Tibial nerve (tissue), 4 donors: ENCODE data around the gene PHEX. TPM values are rescaled to one million over a fixed set of nuclear protein-coding genes. Genes with fewer than 3 reads are reported as not detected.

Experiments
- DNase-seq, 2 donors: peaks; one replicate each; pipeline ENCODE4 v3.0.0-alpha.2; 2019; ENCODE audit warnings: low spot score in 2 of 2
- H3K27ac ChIP-seq, 4 donors: fragments of 200-600 bp; sonication (generic) in 3 of 4; one replicate each; pipeline ENCODE4 v1.5.1; 2017 to 2019; ENCODE audit warnings: mild to moderate bottlenecking in 1 of 4
- H3K27me3 ChIP-seq, 2 donors: fragments of 200-600 bp; sonication (generic) in 1 of 2; one replicate each; pipeline versions ENCODE4 v1.5.1 to v1.6.0; 2017 to 2019
- H3K36me3 ChIP-seq, 3 donors: fragments of 200-600 bp; sonication (generic); one replicate each; pipeline ENCODE4 v1.5.1; 2018 to 2019
- H3K4me1 ChIP-seq, 4 donors: fragments of 200-600 bp; sonication (generic) in 3 of 4; one replicate each; pipeline ENCODE4 v1.5.1; 2017 to 2019
- H3K4me3 ChIP-seq, 4 donors: fragments of 200-600 bp; sonication (generic) in 3 of 4; one replicate each; pipeline ENCODE4 v1.5.1; 2017 to 2019; ENCODE audit warnings: mild to moderate bottlenecking in 1 of 4, moderate library complexity in 1 of 4
- H3K9me3 ChIP-seq, 4 donors: fragments of 200-600 bp; sonication (generic) in 3 of 4; one replicate each; pipeline ENCODE4 v1.5.1; 2017 to 2019
- EP300 ChIP-seq, 2 donors: sonication (generic); formaldehyde crosslinking; IDR thresholded peaks; one replicate each; pipeline ENCODE4 v1.6.1; 2017; ENCODE audit warnings: antibody characterized with exemption in 2 of 2, mild to moderate bottlenecking in 1 of 2
- POLR2A ChIP-seq, 2 donors: fragments of 450-650 bp; IDR thresholded peaks; one replicate each; pipeline ENCODE4 v1.6.1; 2017; ENCODE audit warnings: antibody characterized with exemption in 2 of 2, mild to moderate bottlenecking in 2 of 2, moderate library complexity in 2 of 2
- WGBS, 2 donors: methylation state at CpG; one replicate each; pipeline ENCODE4 v1.1.5; 2018; 5-methylcytosine and 5-hydroxymethylcytosine counted together
- total RNA-seq, 4 donors: library from RNA; depleted of rRNA; stranded (reverse); fragments of >200 nt; gene quantifications; one replicate each; pipeline ENCODE4 v1.1.0, GENCODE V29; 2016
- TF ChIP-seq, protein P1 (sequence below), 5 experiments: fragments of 200-600 bp in 3 of 5; fragments of 450-650 bp in 2 of 5; sonication (generic) in 3 of 5; IDR thresholded peaks; one replicate each; pipeline ENCODE4 v1.5.1; 2016 to 2019; ENCODE audit warnings: antibody characterized with exemption in 5 of 5, mild to moderate bottlenecking in 3 of 5, moderate library complexity in 2 of 5

Gene PHEX
- total RNA-seq, 4 donors from 2014 or later, result under 0.01 TPM; not detected in 2

DNA sequence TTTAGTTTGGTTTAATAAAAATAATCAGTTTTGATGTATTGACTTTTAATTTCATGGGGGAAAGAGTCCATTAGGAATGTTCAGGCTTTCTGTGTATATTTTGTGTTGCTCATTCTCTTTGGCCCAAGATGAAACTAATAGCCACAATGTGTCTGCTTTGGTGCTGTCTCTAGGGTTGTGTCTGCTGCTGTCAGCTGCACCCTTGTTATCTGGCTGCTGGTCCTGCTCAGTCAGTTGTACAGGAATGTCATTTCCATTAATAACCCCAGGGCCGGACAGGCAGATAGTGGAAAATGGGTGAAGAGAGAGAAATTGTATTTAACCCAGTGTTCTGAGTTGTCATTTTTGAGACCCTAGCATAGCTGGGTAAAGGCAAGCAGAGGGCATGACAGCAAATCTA is 115.1 kb downstream of the PHEX start:
- TF ChIP-seq, protein P1, sequence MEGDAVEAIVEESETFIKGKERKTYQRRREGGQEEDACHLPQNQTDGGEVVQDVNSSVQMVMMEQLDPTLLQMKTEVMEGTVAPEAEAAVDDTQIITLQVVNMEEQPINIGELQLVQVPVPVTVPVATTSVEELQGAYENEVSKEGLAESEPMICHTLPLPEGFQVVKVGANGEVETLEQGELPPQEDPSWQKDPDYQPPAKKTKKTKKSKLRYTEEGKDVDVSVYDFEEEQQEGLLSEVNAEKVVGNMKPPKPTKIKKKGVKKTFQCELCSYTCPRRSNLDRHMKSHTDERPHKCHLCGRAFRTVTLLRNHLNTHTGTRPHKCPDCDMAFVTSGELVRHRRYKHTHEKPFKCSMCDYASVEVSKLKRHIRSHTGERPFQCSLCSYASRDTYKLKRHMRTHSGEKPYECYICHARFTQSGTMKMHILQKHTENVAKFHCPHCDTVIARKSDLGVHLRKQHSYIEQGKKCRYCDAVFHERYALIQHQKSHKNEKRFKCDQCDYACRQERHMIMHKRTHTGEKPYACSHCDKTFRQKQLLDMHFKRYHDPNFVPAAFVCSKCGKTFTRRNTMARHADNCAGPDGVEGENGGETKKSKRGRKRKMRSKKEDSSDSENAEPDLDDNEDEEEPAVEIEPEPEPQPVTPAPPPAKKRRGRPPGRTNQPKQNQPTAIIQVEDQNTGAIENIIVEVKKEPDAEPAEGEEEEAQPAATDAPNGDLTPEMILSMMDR (IDR thresholded peaks at IDR 0.05), result no peak
- TF ChIP-seq EP300 (IDR thresholded peaks at IDR 0.05) (no peak), POLR2A (IDR thresholded peaks at IDR 0.05) (no peak)
- 69 to 81% methylated on average over 1 of the region's 1 CpG for WGBS, 2 donors
- H3K36me3 ChIP-seq, result no peaks in the 10 kb centered on the region

GRCh38 chrX:22147942-22148341 is 115.8 kb downstream of the PHEX start:
- Histone ChIP-seq H3K9me3 (no peaks in the 10 kb centered on the region), H3K4me1 (no peaks in the 10 kb centered on the region), H3K4me3 (no peak overlapping the region), H3K36me3 (no peaks in the 10 kb centered on the region), H3K27ac (no peak overlapping the region), H3K27me3 (no peaks in the 10 kb centered on the region)
- 76 to 87% methylated on average over 3 of the region's 3 CpGs for WGBS, 2 donors
- TF ChIP-seq POLR2A (IDR thresholded peaks at IDR 0.05) (no peak), EP300 (IDR thresholded peaks at IDR 0.05) (no peak)
- TF ChIP-seq, protein P1 (IDR thresholded peaks at IDR 0.05), result no peak
- no peak for DNase-seq

More for the DNA sequence above, 115.1 kb downstream of the PHEX start:
- no peak for DNase-seq
- Histone ChIP-seq H3K27ac (no peak overlapping the region), H3K9me3 (no peaks in the 10 kb centered on the region), H3K4me1 (no peaks in the 10 kb centered on the region), H3K27me3 (no peaks in the 10 kb centered on the region), H3K4me3 (no peak overlapping the region)

DNA sequence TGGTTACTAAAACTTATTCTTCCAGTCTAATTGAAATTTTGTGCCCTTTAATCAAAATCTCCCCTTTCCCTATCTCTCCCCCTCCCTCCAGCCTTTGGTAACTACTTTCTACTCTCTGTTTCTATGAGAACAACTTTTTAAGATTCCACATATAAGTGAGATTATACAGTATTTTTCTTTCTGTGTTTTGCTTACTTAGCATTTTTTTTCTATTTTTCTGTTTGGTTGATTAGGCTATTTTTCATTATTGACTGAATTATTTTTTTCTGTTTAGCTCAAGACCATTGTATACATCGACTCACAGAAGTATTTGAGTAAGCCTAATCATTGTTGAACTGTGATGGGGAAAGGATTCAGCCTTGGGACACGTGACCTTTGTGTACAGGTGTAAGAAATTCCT is 116.4 kb downstream of the PHEX start:
- DNase-seq, result no peak
- 60 to 92% methylated on average over 2 of the region's 2 CpGs for WGBS, 2 donors
- TF ChIP-seq EP300 (IDR thresholded peaks at IDR 0.05) (no peak), POLR2A (IDR thresholded peaks at IDR 0.05) (no peak)
- TF ChIP-seq, protein P1 (IDR thresholded peaks at IDR 0.05), result no peak
- no peaks in the 10 kb centered on the region for H3K36me3 ChIP-seq
- no peaks in the 10 kb centered on the region for H3K4me1 ChIP-seq
- H3K9me3 ChIP-seq, result no peaks in the 10 kb centered on the region
- no peak overlapping the region for H3K4me3 ChIP-seq
- no peak overlapping the region for H3K27ac ChIP-seq
- H3K27me3 ChIP-seq, result no peaks in the 10 kb centered on the region

DNA sequence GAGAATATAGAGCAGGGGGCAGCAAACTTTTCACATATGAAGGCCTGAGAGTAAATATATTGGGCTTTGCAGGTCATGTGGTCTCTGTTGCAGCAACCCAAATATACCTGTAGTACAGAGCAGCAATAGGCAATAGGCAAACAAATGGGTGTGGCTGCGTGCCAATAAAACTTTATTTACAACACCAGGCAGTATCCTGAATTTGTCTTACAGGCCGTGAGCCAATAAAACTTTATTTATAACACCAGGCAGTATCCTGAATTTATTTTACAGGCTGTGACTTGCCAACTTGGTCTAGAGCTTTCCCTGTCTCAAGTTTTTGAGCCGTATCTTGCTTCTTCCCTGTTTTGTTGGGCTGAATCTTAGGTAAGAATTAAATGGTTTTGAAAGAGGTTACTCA is 118.2 kb downstream of the PHEX start:
- WGBS, 2 donors, result 41 to 74% methylated on average over 3 of the region's 3 CpGs

DNA sequence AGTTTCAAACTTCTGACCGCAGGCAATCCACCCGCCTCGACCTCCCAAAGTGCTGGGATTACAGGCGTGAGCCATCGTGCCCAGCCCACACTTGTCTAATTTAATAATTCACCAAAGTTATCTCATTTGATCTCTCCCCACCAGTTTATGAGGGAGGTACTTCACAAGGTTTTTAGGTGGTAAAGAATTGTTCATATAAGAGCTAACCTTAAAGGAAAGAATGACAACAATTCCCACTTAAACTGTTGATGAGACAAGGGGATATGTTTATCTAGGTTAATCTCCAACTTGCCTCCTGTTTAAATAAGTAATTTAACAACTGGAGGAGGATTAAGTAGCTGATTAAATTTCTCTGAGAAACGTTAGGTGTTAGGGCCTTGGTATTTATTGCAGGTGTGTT is 123.0 kb downstream of the PHEX start:
- DNase-seq, result no peak
- no peak for TF ChIP-seq EP300 (IDR thresholded peaks at IDR 0.05)
- TF ChIP-seq POLR2A (IDR thresholded peaks at IDR 0.05), result no peak
- TF ChIP-seq, protein P1 (IDR thresholded peaks at IDR 0.05), result no peak
- Histone ChIP-seq H3K9me3 (no peaks in the 10 kb centered on the region), H3K27me3 (no peaks in the 10 kb centered on the region), H3K4me1 (no peaks in the 10 kb centered on the region), H3K27ac (no peak overlapping the region), H3K4me3 (no peak overlapping the region), H3K36me3 (no peaks in the 10 kb centered on the region)
- WGBS, 2 donors, result 81 to 85% methylated on average over 6 of the region's 6 CpGs

More for the DNA sequence above, 118.2 kb downstream of the PHEX start:
- TF ChIP-seq, protein P1 (IDR thresholded peaks at IDR 0.05), result no peak
- TF ChIP-seq POLR2A (IDR thresholded peaks at IDR 0.05) (no peak), EP300 (IDR thresholded peaks at IDR 0.05) (no peak)
- no peaks in the 10 kb centered on the region for H3K9me3 ChIP-seq
- no peaks in the 10 kb centered on the region for H3K36me3 ChIP-seq
- H3K27ac ChIP-seq, result no peak overlapping the region
- no peak overlapping the region for H3K4me3 ChIP-seq
- no peak for DNase-seq
- no peaks in the 10 kb centered on the region for H3K27me3 ChIP-seq
- no peaks in the 10 kb centered on the region for H3K4me1 ChIP-seq
